KOPT-K1 (cell line): ENCODE data around the gene STPG1.
"Not testable (repeated sequence)": the region's sequence is repeated elsewhere in the genome, so short reads cannot be mapped to it uniquely, and the experiment has no call there.

Experiments used
- H3K27ac ChIP-seq: fragments of 200-600 bp; sonication (generic); 2 replicates; pipeline ENCODE4 v1.5.1; 2016; ENCODE audit warnings: antibody characterized with exemption, mild to moderate bottlenecking, low read depth, low read length; ENCODE audit not compliant: poor library complexity, severe bottlenecking
- H3K36me3 ChIP-seq: fragments of 200-600 bp; sonication (generic); 2 replicates; pipeline ENCODE4 v1.5.1; 2017; ENCODE audit warnings: antibody characterized with exemption, mild to moderate bottlenecking, low read length, moderate library complexity; ENCODE audit not compliant: insufficient read depth
- H3K9me3 ChIP-seq: fragments of 200-600 bp; sonication (generic); 2 replicates; pipeline ENCODE4 v1.5.1; 2017; ENCODE audit warnings: antibody characterized with exemption, low read length, mild to moderate bottlenecking; ENCODE audit not compliant: insufficient read depth, poor library complexity, severe bottlenecking

Gene STPG1

GRCh38 chr1:24413350-24414163, at the start of gene STPG1:
Gene STPG1 (minus strand): TSS chr1:24413782. CDS start chr1:24401388, 12,394 bp downstream.
- H3K27ac ChIP-seq = no peak within 1 kb of the TSS
- no peaks in the 10 kb centered on the region for H3K36me3 ChIP-seq
- H3K9me3 ChIP-seq = peaks cover under 1% of the 10 kb centered on the region

GRCh38 chr1:24462128-24462527, 48.5 kb upstream of the STPG1 start:
- not testable (repeated sequence) for H3K27ac ChIP-seq, H3K36me3 ChIP-seq, H3K9me3 ChIP-seq

- H3K27ac ChIP-seq = no peak overlapping the region
- H3K9me3 ChIP-seq = no peaks in the 10 kb centered on the region
- peaks cover 4% of the 10 kb centered on the region; the same call in 1 of the 2 replicates for H3K36me3 ChIP-seq
Measured at GRCh38 chr1:24459551-24460266, 46.1 kb upstream of the STPG1 start.

- Histone ChIP-seq H3K36me3 (peaks cover 4% of the 10 kb centered on the region; the same call in 1 of the 2 replicates), H3K9me3 (no peaks in the 10 kb centered on the region), H3K27ac (no peak overlapping the region)
Measured at GRCh38 chr1:24457866-24458265, 44.3 kb upstream of the STPG1 start.

GRCh38 chr1:24455272-24455671, 41.7 kb upstream of the STPG1 start:
- peaks cover 8% of the 10 kb centered on the region; the same call in 1 of the 2 replicates for H3K36me3 ChIP-seq
- no peaks in the 10 kb centered on the region for H3K9me3 ChIP-seq
- H3K27ac ChIP-seq = no peak overlapping the region

- no peaks in the 10 kb centered on the region for H3K9me3 ChIP-seq
- H3K36me3 ChIP-seq = peaks cover 12% of the 10 kb centered on the region
- H3K27ac ChIP-seq = no peak overlapping the region
Measured at GRCh38 chr1:24454673-24455072, 41.1 kb upstream of the STPG1 start.

GRCh38 chr1:24452922-24453485, 39.4 kb upstream of the STPG1 start:
- Histone ChIP-seq H3K27ac (no peak overlapping the region), H3K36me3 (peaks cover 16% of the 10 kb centered on the region), H3K9me3 (no peaks in the 10 kb centered on the region)

GRCh38 chr1:24451746-24452145, 38.2 kb upstream of the STPG1 start:
- Histone ChIP-seq H3K27ac (no peak overlapping the region), H3K36me3 (peaks cover 12% of the 10 kb centered on the region), H3K9me3 (no peaks in the 10 kb centered on the region)

GRCh38 chr1:24450857-24451397, 37.3 kb upstream of the STPG1 start:
- H3K27ac ChIP-seq = no peak overlapping the region
- no peaks in the 10 kb centered on the region for H3K9me3 ChIP-seq
- peaks cover 16% of the 10 kb centered on the region for H3K36me3 ChIP-seq

GRCh38 chr1:24450316-24450715, 36.7 kb upstream of the STPG1 start:
- Histone ChIP-seq H3K36me3 (peaks cover 18% of the 10 kb centered on the region), H3K27ac (no peak overlapping the region), H3K9me3 (no peaks in the 10 kb centered on the region)

- not testable (repeated sequence) for H3K27ac ChIP-seq, H3K9me3 ChIP-seq
- H3K36me3 ChIP-seq = peaks cover 18% of the 10 kb centered on the region
Measured at GRCh38 chr1:24446446-24446845, 32.9 kb upstream of the STPG1 start.

- H3K9me3 ChIP-seq = no peaks in the 10 kb centered on the region
- 0 out of 2 replicates have a peak, but pooled peaks cover 6% of the 10 kb centered on the region for H3K36me3 ChIP-seq
Measured at GRCh38 chr1:24443241-24443656, 29.7 kb upstream of the STPG1 start.

GRCh38 chr1:24442764-24443163, 29.2 kb upstream of the STPG1 start:
- no peak overlapping the region for H3K27ac ChIP-seq
- H3K36me3 ChIP-seq = 0 out of 2 replicates have a peak, but pooled peaks cover 6% of the 10 kb centered on the region
- no peaks in the 10 kb centered on the region for H3K9me3 ChIP-seq

More at GRCh38 chr1:24443241-24443656, 29.7 kb upstream of the STPG1 start:
- H3K27ac ChIP-seq = no peak overlapping the region

- no peak overlapping the region for H3K27ac ChIP-seq
- 0 out of 2 replicates have a peak, but pooled peaks cover 6% of the 10 kb centered on the region for H3K36me3 ChIP-seq
- no peaks in the 10 kb centered on the region for H3K9me3 ChIP-seq
Measured at GRCh38 chr1:24441996-24442668, 28.6 kb upstream of the STPG1 start.
